Upper lobe of left lung (tissue), 4 donors: ENCODE results near the gene SFT2D1.

Experiments
- POLR2A ChIP-seq, 4 donors: fragments of 450-650 bp; IDR thresholded peaks; one replicate each; pipeline ENCODE4 v1.5.1; 2016 to 2017; ENCODE audit warnings: antibody characterized with exemption in 4 of 4, mild to moderate bottlenecking in 2 of 4
- POLR2AphosphoS5 ChIP-seq, 2 donors: sonication (generic); formaldehyde crosslinking; IDR thresholded peaks; one replicate each; pipeline ENCODE4 v1.5.1; 2017; ENCODE audit warnings: antibody characterized with exemption in 2 of 2
- TF ChIP-seq, protein P1 (sequence below), 6 experiments: fragments of 450-650 bp in 4 of 6; fragments of 200-600 bp in 2 of 6; sonication (generic) in 2 of 6; IDR thresholded peaks; one replicate each; pipeline ENCODE4 v1.5.1; 2016 to 2019; ENCODE audit warnings: antibody characterized with exemption in 6 of 6

- TF ChIP-seq POLR2AphosphoS5 (IDR thresholded peaks at IDR 0.05) (no peak), POLR2A (IDR thresholded peaks at IDR 0.05) (no peak)
- TF ChIP-seq, protein P1, sequence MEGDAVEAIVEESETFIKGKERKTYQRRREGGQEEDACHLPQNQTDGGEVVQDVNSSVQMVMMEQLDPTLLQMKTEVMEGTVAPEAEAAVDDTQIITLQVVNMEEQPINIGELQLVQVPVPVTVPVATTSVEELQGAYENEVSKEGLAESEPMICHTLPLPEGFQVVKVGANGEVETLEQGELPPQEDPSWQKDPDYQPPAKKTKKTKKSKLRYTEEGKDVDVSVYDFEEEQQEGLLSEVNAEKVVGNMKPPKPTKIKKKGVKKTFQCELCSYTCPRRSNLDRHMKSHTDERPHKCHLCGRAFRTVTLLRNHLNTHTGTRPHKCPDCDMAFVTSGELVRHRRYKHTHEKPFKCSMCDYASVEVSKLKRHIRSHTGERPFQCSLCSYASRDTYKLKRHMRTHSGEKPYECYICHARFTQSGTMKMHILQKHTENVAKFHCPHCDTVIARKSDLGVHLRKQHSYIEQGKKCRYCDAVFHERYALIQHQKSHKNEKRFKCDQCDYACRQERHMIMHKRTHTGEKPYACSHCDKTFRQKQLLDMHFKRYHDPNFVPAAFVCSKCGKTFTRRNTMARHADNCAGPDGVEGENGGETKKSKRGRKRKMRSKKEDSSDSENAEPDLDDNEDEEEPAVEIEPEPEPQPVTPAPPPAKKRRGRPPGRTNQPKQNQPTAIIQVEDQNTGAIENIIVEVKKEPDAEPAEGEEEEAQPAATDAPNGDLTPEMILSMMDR (IDR thresholded peaks at IDR 0.05) = no peak
These were observed 29.5 kb downstream of the SFT2D1 start for GRCh38 chr6:166312832-166313231.
